BLaER1 treated with 17β-estradiol and CSF1 and Interleukin-3, amounts not matched to agents 10 nM and 100 nM (cell line): Measurements from ENCODE around the gene SPPL2B.

Source experiments
- H3K27ac ChIP-seq, 11 experiments: shearing (Covaris generic); formaldehyde crosslinking; 2 replicates each; pipeline ENCODE4 v1.8.1; 2022
- H3K27me3 ChIP-seq, 11 experiments: shearing (Covaris generic); formaldehyde crosslinking; 2 replicates each; pipeline ENCODE4 v1.8.1; 2022
- H3K36me3 ChIP-seq, 11 experiments: shearing (Covaris generic); formaldehyde crosslinking; 2 replicates each; pipeline ENCODE4 v1.8.1; 2022
- H3K4me1 ChIP-seq, 10 experiments: shearing (Covaris generic); formaldehyde crosslinking; 2 replicates each; pipeline ENCODE4 v1.8.1; 2022
- H3K4me2 ChIP-seq, 11 experiments: shearing (Covaris generic); formaldehyde crosslinking; 2 replicates each; pipeline ENCODE4 v1.8.1; 2022
- H3K4me3 ChIP-seq, 10 experiments: shearing (Covaris generic); formaldehyde crosslinking; 2 replicates each; pipeline ENCODE4 v1.8.1; 2022
- H3K9ac ChIP-seq, 11 experiments: shearing (Covaris generic); formaldehyde crosslinking; 2 replicates each; pipeline ENCODE4 v1.8.1; 2022
- H3K9me3 ChIP-seq, 11 experiments: shearing (Covaris generic); formaldehyde crosslinking; replicated peaks in 1 of 11; 2 replicates each; pipeline ENCODE4 v1.8.1; 2022
- H4K20me1 ChIP-seq, 11 experiments: shearing (Covaris generic); formaldehyde crosslinking; 2 replicates each; pipeline ENCODE4 v1.8.1; 2022
- Cebpa-rat ChIP-seq, 11 experiments: shearing (Covaris generic); IDR thresholded peaks; 2 replicates each; pipeline ENCODE4 v1.8.1; 2022

Gene SPPL2B

GRCh38 chr19:2333027-2333806 lies 4.7 kb downstream of the SPPL2B start:
- peaks cover 0 to 8% (median 0%) of the 10 kb centered on the region in 11 experiments; a peak in 4 of 22 replicates for H3K9me3 ChIP-seq
- peaks cover 0 to 18% (median 0%) of the 10 kb centered on the region in 11 experiments; a peak in 8 of 22 replicates for H3K36me3 ChIP-seq
- peaks cover 46 to 87% (median 52%) of the 10 kb centered on the region in 11 experiments for H4K20me1 ChIP-seq
- no peak for TF ChIP-seq Cebpa-rat (IDR thresholded peaks at IDR 0.05)
- H3K4me1 ChIP-seq = peaks cover 74 to 89% (median 81%) of the 10 kb centered on the region in 10 experiments
- H3K9ac ChIP-seq = peak overlapping the region; percentile 44 to 98 (median 72); a peak in 20 of 22 replicates
- peak overlapping the region in 10 of 11 experiments; percentile 22 to 98 (median 93); a peak in 19 of 22 replicates for H3K27ac ChIP-seq
- H3K4me2 ChIP-seq = peak overlapping the region; percentile 84 to 98 (median 97)
- H3K27me3 ChIP-seq = peaks cover 0 to 3% (median 0%) of the 10 kb centered on the region in 11 experiments; a peak in 1 of 22 replicates
- H3K4me3 ChIP-seq = peak overlapping the region in 8 of 10 experiments; percentile 21 to 91 (median 51); a peak in 15 of 20 replicates

- H3K4me3 ChIP-seq = peak overlapping the region in 8 of 10 experiments; percentile 21 to 91 (median 51); a peak in 12 of 20 replicates
- peak overlapping the region; percentile 44 to 97 (median 72); a peak in 20 of 22 replicates for H3K9ac ChIP-seq
- H3K27ac ChIP-seq = peak overlapping the region in 9 of 11 experiments; percentile 40 to 98 (median 93); a peak in 20 of 22 replicates
- H3K9me3 ChIP-seq = peaks cover 0 to 8% (median 0%) of the 10 kb centered on the region in 11 experiments; a peak in 4 of 22 replicates
- H3K4me2 ChIP-seq = peak overlapping the region; percentile 84 to 98 (median 97)
- no peak for TF ChIP-seq Cebpa-rat (IDR thresholded peaks at IDR 0.05)
- peaks cover 2 to 24% (median 4%) of the 10 kb centered on the region in 11 experiments; a peak in 18 of 22 replicates for H3K36me3 ChIP-seq
- H4K20me1 ChIP-seq = peaks cover 52 to 93% (median 58%) of the 10 kb centered on the region in 11 experiments
- H3K27me3 ChIP-seq = peaks cover 0 to 3% (median 0%) of the 10 kb centered on the region in 11 experiments; a peak in 1 of 22 replicates
- peaks cover 75 to 94% (median 85%) of the 10 kb centered on the region in 10 experiments for H3K4me1 ChIP-seq
Observed at GRCh38 chr19:2333807-2334211, 5.3 kb downstream of the SPPL2B start.

GRCh38 chr19:2334426-2334825 lies 5.9 kb downstream of the SPPL2B start:
- Histone ChIP-seq H4K20me1 (peaks cover 58 to 96% (median 64%) of the 10 kb centered on the region in 11 experiments), H3K9ac (peak overlapping the region in 8 of 11 experiments; percentile 51 to 97 (median 78); a peak in 14 of 22 replicates), H3K4me1 (peaks cover 70 to 90% (median 82%) of the 10 kb centered on the region in 10 experiments), H3K36me3 (peaks cover 7 to 30% (median 11%) of the 10 kb centered on the region in 11 experiments; a peak in 21 of 22 replicates), H3K27me3 (peaks cover 0 to 3% (median 0%) of the 10 kb centered on the region in 11 experiments; a peak in 1 of 22 replicates), H3K4me3 (peak overlapping the region in 3 of 10 experiments; percentile 30 to 90 (median 52); a peak in 2 of 20 replicates), H3K4me2 (peak overlapping the region; percentile 84 to 98 (median 97)), H3K9me3 (peaks cover 0 to 8% (median 0%) of the 10 kb centered on the region in 11 experiments; a peak in 4 of 22 replicates), H3K27ac (peak overlapping the region in 8 of 11 experiments; percentile 71 to 98 (median 94); a peak in 16 of 22 replicates)
- TF ChIP-seq Cebpa-rat (IDR thresholded peaks at IDR 0.05) = no peak

- Histone ChIP-seq H3K4me1 (peaks cover 62 to 85% (median 76%) of the 10 kb centered on the region in 10 experiments), H3K27ac (peak overlapping the region in 7 of 11 experiments; percentile 90 to 98 (median 94); a peak in 10 of 22 replicates), H3K9ac (peak overlapping the region in 4 of 11 experiments; percentile 72 to 97 (median 81); a peak in 4 of 22 replicates), H3K27me3 (peaks cover 0 to 3% (median 0%) of the 10 kb centered on the region in 11 experiments; a peak in 1 of 22 replicates), H3K9me3 (peaks cover 0 to 8% (median 0%) of the 10 kb centered on the region in 11 experiments; a peak in 4 of 22 replicates), H3K4me3 (no peak overlapping the region), H3K36me3 (peaks cover 14 to 38% (median 18%) of the 10 kb centered on the region in 11 experiments), H4K20me1 (peaks cover 60 to 97% (median 72%) of the 10 kb centered on the region in 11 experiments), H3K4me2 (peak overlapping the region in 9 of 11 experiments; percentile 89 to 98 (median 97); a peak in 18 of 22 replicates)
- TF ChIP-seq Cebpa-rat (IDR thresholded peaks at IDR 0.05) = no peak
Observed at GRCh38 chr19:2334986-2335846, 6.7 kb downstream of the SPPL2B start.

- Histone ChIP-seq H3K4me2 (peak overlapping the region in 8 of 11 experiments; percentile 1 to 89 (median 88); a peak in 10 of 22 replicates), H3K4me3 (no peak overlapping the region), H3K36me3 (peaks cover 17 to 45% (median 25%) of the 10 kb centered on the region in 11 experiments), H3K9me3 (peaks cover 0 to 8% (median 0%) of the 10 kb centered on the region in 11 experiments; a peak in 4 of 22 replicates), H4K20me1 (peaks cover 60 to 97% (median 78%) of the 10 kb centered on the region in 11 experiments), H3K27ac (no peak overlapping the region), H3K9ac (no peak overlapping the region), H3K4me1 (peaks cover 56 to 85% (median 75%) of the 10 kb centered on the region in 10 experiments), H3K27me3 (peaks cover 0 to 3% (median 0%) of the 10 kb centered on the region in 11 experiments; a peak in 1 of 22 replicates)
- no peak for TF ChIP-seq Cebpa-rat (IDR thresholded peaks at IDR 0.05)
Observed at GRCh38 chr19:2335848-2336247, 7.4 kb downstream of the SPPL2B start.

GRCh38 chr19:2336528-2337328 lies 8.2 kb downstream of the SPPL2B start:
- H3K4me1 ChIP-seq = peaks cover 56 to 85% (median 75%) of the 10 kb centered on the region in 10 experiments
- peak overlapping the region; percentile 74 to 89 (median 81) for H3K4me2 ChIP-seq
- peak overlapping the region in 2 of 10 experiments; percentile 19 to 35; a peak in 2 of 20 replicates for H3K4me3 ChIP-seq
- peak overlapping the region in 8 of 11 experiments; percentile 27 to 71 (median 54); a peak in 14 of 22 replicates for H3K9ac ChIP-seq
- H3K36me3 ChIP-seq = peaks cover 19 to 53% (median 34%) of the 10 kb centered on the region in 11 experiments
- peaks cover 0 to 3% (median 0%) of the 10 kb centered on the region in 11 experiments; a peak in 1 of 22 replicates for H3K27me3 ChIP-seq
- TF ChIP-seq Cebpa-rat (IDR thresholded peaks at IDR 0.05) = no peak
- H4K20me1 ChIP-seq = peaks cover 60 to 95% (median 87%) of the 10 kb centered on the region in 11 experiments
- peak overlapping the region in 8 of 11 experiments; percentile 4 to 65 (median 54); a peak in 10 of 22 replicates for H3K27ac ChIP-seq
- peaks cover 0 to 8% (median 0%) of the 10 kb centered on the region in 11 experiments; a peak in 4 of 22 replicates for H3K9me3 ChIP-seq

- Histone ChIP-seq H3K27me3 (peaks cover 0 to 3% (median 0%) of the 10 kb centered on the region in 11 experiments; a peak in 1 of 22 replicates), H3K36me3 (peaks cover 25 to 59% (median 38%) of the 10 kb centered on the region in 11 experiments), H3K27ac (peak overlapping the region in 8 of 11 experiments; percentile 4 to 65 (median 54); a peak in 12 of 22 replicates), H3K9me3 (peaks cover 0 to 8% (median 0%) of the 10 kb centered on the region in 11 experiments; a peak in 4 of 22 replicates), H4K20me1 (peaks cover 60 to 100% (median 83%) of the 10 kb centered on the region in 11 experiments), H3K4me1 (peaks cover 51 to 84% (median 75%) of the 10 kb centered on the region in 10 experiments), H3K4me2 (peak overlapping the region; percentile 74 to 89 (median 81)), H3K4me3 (peak overlapping the region in 2 of 10 experiments; percentile 19 to 35; a peak in 2 of 20 replicates), H3K9ac (peak overlapping the region in 9 of 11 experiments; percentile 27 to 71 (median 51); a peak in 16 of 22 replicates)
- TF ChIP-seq Cebpa-rat (IDR thresholded peaks at IDR 0.05) = no peak
Observed at GRCh38 chr19:2337329-2337707, 8.8 kb downstream of the SPPL2B start.
